HEK293 (cell line): ENCODE results near the gene PAK5.

Source experiments
- SALL2 ChIP-seq: fragments of 450-650 bp; formaldehyde crosslinking; IDR thresholded peaks from 2 replicates; pipeline ENCODE4 v1.5.0; 2017; ENCODE audit warnings: missing biosample characterization, mild to moderate bottlenecking, missing genetic modification characterization, borderline replicate concordance
- ZNF133 ChIP-seq: fragments of 450-650 bp; formaldehyde crosslinking; IDR thresholded peaks from 2 replicates; pipeline ENCODE4 v1.5.1; 2016; ENCODE audit warnings: missing biosample characterization, missing genetic modification characterization
- ZNF274 ChIP-seq, 2 experiments: fragments of 200-500 bp in 1 of 2; fragments of 450-650 bp in 1 of 2; sonication (Bioruptor generic) in 1 of 2; formaldehyde crosslinking in 1 of 2; IDR thresholded peaks; 2 replicates each; pipeline versions ENCODE4 v1.5.1 to v1.6.1; 2014 to 2016; ENCODE audit warnings: borderline replicate concordance in 1 of 2, inconsistent platforms in 1 of 2, low read length in 1 of 2, missing biosample characterization in 1 of 2, missing genetic modification characterization in 1 of 2
- ZNF600 ChIP-seq: fragments of 450-650 bp; formaldehyde crosslinking; IDR thresholded peaks from 2 replicates; pipeline ENCODE4 v1.5.1; 2016; ENCODE audit warnings: missing biosample characterization, missing genetic modification characterization
- ZNF629 ChIP-seq: fragments of 450-650 bp; formaldehyde crosslinking; IDR thresholded peaks from 2 replicates; pipeline ENCODE4 v1.5.1; 2017; ENCODE audit warnings: missing biosample characterization, missing genetic modification characterization
- TF ChIP-seq, protein P1 (sequence below): fragments of 450-650 bp; formaldehyde crosslinking; IDR thresholded peaks from 2 replicates; pipeline ENCODE4 v1.5.1; 2016; ENCODE audit warnings: missing biosample characterization, missing genetic modification characterization

DNA sequence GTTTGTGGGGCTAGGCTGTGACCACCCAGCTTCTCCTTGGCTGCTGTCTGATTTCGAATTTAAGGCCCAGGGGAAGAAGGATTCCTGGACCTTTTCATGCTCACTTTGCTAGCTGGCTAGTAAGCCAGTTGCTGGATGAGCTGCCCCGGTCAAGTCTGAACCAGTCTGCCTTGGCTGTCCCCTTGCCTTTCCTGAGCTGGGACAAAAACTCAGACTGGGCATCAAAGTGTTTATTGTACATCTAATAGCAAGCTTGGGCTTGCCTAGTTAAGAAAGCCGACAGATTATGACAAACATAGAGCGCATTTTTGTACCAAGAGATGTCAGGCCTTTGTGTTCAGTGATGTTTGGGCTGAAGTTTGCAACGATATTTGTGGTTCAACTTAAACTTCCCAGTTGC lies 750 bp upstream of the PAK5 start:
- TF ChIP-seq ZNF600 (tag by site-specific recombination) (no peak), SALL2 (tag by site-specific recombination) (no peak), ZNF133 (tag by site-specific recombination) (no peak), ZNF629 (tag by site-specific recombination) (no peak), ZNF274 (IDR thresholded peaks at IDR 0.05; ENCODE audit: low read length) (no peak), ZNF274 (tag by site-specific recombination; IDR thresholded peaks at IDR 0.05; ENCODE audit: borderline replicate concordance) (no peak)
- TF ChIP-seq, protein P1, sequence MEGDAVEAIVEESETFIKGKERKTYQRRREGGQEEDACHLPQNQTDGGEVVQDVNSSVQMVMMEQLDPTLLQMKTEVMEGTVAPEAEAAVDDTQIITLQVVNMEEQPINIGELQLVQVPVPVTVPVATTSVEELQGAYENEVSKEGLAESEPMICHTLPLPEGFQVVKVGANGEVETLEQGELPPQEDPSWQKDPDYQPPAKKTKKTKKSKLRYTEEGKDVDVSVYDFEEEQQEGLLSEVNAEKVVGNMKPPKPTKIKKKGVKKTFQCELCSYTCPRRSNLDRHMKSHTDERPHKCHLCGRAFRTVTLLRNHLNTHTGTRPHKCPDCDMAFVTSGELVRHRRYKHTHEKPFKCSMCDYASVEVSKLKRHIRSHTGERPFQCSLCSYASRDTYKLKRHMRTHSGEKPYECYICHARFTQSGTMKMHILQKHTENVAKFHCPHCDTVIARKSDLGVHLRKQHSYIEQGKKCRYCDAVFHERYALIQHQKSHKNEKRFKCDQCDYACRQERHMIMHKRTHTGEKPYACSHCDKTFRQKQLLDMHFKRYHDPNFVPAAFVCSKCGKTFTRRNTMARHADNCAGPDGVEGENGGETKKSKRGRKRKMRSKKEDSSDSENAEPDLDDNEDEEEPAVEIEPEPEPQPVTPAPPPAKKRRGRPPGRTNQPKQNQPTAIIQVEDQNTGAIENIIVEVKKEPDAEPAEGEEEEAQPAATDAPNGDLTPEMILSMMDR (tag by site-specific recombination) = no peak
